HG03460 (cell line): Measurements from ENCODE around the gene PHACTR4.
"Not testable (repeated sequence)": the region's sequence is repeated elsewhere in the genome, so short reads cannot be mapped to it uniquely, and the experiment has no call there.

Experiments used
- ATAC-seq: cut with Tn5 transposase; IDR thresholded peaks from one replicate; pipeline ENCODE4 v1.9.1; 2021; ENCODE audit not compliant: unreplicated experiment

The PHACTR4 gene

DNA sequence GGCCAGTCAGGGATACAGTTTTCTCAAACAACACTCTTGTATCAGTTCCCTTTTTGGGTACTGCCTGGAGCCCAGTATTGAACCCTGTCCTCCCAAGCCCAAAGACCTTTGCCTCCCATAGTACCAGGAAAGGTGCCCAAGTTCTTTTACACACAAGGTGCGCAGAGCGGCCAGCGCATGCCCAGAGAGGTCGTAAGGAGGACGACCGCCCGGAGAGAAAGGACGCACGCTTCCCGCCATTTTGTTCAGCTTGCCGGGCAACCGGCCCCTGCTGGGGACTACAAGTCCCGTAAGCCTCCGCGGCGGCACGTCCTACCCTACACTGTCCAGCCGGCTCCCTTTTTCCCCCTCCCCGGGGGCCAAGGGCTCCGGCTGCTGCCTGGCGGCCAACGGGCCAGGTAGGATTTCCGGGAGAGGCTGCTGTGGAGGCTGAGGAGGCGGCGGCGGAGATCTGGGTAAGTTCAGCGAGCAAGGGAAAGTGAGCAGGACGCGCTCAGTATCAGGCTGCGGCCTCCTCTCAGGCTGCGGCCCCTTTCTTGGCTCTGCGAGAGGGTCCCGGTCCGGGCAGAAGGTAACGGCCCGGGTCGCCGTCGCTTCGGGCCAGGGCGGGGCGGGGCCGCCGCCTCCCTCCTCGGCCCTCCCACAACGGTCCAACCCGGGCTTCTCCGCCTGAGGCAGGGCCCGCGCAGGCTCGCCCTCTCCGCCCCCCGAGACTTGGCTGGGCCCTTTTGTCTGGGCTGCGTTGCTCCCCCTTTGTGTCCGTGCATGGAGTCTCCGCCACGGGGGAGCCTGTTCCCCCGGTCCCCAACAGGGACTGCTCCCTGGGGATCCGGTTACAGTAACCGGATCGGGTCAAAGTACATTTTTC lies at the start of gene PHACTR4:
PHACTR4 (plus strand) TSS at position 370 of the 868 bp plus-strand sequence. CDS start 37,708 bp downstream, outside the sequence.
- ATAC-seq = peak; percentile 88

DNA sequence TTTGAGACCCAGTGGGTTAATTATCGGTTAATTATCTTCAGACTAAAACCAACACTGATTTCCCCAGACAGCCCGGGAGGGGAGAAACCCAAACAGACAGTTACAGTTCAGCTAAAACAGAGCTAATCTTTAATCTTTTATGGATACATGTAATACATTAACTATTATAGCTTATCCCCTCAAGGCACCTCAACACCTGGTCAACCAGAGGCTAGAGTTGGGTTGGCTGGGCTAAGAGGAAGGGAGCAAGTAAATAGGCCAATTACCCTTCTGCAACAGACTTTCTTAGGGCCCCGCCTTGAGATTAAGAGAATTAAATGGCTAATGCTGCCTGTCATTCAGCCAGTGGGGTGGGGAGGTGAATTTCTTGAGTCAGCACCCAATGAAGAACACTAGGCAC lies 47.3 kb upstream of the PHACTR4 start:
- ATAC-seq = peak; percentile 77

DNA sequence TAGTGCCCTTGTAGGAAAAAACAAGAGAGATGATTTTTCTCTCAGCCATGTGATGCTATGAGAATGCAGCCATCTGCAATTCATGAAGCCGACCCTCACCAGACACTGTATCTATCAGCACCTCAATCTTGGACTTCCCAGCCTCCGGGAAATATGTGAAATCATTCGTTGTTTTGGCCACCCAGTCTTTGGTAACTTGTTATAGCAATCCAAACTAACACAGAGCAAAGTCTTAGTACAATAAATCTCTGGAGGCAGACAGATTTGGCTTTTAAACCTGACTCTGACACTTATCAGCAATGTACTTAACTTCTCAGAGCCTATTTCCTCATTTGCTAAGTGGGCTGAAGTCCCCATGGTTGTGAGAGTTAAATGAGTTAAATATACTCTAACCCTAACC lies 45.8 kb upstream of the PHACTR4 start:
- no peak for ATAC-seq

DNA sequence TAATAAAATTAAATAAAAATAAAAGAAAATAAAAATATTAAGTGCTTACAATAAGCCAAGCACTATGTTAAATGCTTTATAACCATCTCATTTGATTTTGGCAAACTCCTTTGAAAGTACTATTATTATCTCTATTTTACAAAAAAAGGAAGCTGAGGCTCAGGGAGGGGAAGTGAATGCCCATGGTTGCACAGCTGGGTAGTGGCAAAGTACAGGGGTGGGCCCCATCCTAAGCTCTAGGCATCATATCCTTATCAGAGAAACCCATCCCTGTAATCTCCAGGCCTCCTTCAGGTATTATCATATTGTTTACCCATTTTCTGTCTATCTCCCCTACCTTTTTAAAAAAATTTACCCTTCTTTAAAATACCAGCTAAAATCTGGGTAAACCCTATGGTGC lies 43.0 kb upstream of the PHACTR4 start:
- ATAC-seq = no peak

DNA sequence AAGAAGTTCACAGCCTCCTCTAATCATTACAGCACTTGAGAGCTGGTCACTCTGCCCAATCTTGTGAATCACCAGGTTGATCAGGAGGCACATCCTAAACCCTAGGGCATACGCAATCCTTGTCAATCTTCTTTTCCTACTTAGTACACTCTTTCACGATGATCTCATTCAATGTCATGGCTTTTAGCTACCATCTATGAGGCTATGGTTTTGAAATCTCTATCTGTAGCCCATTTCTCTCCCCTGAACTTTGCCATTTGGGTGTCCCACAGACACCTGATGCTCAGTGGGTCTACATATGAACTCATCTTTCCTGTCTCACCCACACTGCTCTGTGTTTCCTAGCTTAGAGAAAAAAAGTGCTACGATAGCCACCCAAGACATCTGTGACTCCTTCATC lies 42.6 kb upstream of the PHACTR4 start:
- no peak for ATAC-seq

DNA sequence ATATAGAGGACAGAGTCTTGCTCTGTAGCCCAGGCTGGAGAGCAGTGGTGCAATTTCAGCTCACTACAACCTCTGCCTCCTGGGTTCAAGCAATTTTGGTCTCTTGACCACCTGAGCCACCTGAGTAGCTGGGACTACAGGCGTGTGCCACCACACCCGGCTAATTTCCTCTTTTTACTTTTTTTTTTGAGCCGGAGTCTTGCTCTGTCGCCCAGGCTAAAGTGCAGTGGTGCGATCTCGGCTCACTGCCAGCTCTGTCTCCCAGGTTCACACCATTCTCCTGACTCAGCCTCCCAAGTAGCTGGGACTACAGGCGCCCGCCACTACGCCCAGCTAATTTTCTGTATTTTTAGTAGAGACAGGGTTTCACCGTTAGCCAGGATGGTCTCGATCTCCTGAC lies 42.1 kb upstream of the PHACTR4 start:
- not testable (repeated sequence) for ATAC-seq

DNA sequence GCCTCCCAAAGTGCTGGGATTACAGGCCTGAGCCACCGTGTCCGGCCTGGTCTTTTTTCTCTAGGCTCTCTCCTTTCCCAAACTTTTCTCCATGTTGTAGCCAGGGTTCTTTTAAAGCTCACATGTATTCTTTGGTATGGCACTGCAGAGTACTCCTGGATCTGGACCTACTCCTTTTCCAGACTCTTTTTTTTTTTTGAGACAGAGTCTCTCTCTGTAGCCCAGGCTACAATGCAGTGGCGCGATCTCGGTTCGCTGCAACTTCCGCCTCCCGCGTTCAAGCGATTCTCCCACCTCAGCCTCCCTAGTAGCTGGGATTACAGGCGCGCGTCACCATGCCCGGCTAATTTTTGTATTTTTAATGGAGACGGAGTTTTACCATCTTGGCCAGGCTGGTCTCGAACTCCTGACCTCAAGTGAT lies 41.3 kb upstream of the PHACTR4 start:
- ATAC-seq = no peak

DNA sequence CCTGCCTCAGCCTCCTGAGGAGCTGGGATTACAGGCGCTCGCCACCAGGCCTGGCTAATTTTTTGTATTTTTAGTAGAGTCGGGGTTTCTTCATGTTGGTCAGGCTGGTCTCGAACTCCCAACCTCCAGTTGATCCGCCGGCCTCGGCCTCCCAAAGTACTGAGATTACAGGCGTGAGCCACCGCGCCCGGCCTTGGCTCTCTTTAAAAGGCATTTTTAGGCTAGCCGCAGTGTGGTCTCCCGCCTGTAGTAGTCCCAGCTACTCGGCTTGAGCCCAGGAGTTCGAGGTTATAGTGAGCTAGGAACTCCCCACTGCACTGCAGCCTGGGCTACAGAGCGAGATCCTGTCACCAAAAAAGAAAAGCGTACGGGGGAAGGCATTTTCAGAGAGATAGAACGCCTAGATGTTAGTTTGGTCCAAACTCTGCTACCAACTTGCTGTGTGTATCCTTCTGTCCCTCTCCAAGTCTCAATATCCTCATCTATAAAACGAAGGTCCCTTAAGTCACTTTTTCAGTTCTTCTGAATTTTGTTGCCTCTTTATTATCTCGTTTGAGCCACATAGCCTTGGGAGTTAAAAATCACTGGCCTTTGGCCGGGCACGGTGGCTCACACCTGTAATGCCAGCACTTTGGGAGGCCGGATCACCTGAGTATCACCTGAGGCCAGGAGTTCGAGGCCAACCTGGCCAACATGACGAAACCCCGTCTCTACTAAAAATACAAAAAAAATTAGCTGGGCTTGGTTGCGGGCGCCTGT lies 40.0 kb upstream of the PHACTR4 start:
- ATAC-seq = no peak

DNA sequence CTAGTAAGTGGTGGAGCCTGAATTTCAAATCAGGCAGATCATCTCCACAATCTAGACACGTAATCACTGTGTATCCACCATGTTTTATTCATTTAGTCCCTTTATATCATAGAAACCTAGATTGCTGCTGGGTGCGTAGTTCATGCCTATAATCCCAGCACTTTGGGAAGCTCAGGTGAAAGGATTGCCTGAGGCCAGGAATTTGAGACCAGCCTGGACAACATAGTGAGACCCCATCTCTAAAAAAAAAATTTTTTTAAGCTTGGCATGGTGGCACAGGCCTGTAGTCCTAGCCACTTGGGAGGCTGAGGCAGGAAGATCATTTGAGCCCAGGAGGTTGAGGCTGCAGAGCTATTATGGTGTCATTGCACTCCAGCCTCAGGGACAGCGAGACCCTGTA lies 30.6 kb upstream of the PHACTR4 start:
- ATAC-seq = no peak

DNA sequence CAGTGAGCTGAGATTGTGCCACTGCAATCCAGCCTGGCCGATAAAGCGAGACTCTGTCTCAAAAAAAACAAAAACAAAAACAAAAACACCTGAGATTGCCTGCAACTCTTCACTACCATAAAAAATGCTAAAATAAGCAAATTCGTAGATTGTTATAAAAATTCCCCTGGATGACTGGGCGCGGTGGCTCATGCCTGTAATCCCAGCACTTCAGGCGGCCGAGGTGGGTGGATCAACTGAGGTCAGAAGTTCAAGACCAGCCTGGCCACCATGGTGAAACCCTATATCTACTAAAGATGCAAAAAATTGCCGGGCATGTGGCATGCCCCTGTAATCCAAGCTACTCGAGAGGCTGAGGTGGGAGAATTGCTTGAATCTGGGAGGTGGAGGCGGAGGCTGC lies 30.0 kb upstream of the PHACTR4 start:
- no peak for ATAC-seq

DNA sequence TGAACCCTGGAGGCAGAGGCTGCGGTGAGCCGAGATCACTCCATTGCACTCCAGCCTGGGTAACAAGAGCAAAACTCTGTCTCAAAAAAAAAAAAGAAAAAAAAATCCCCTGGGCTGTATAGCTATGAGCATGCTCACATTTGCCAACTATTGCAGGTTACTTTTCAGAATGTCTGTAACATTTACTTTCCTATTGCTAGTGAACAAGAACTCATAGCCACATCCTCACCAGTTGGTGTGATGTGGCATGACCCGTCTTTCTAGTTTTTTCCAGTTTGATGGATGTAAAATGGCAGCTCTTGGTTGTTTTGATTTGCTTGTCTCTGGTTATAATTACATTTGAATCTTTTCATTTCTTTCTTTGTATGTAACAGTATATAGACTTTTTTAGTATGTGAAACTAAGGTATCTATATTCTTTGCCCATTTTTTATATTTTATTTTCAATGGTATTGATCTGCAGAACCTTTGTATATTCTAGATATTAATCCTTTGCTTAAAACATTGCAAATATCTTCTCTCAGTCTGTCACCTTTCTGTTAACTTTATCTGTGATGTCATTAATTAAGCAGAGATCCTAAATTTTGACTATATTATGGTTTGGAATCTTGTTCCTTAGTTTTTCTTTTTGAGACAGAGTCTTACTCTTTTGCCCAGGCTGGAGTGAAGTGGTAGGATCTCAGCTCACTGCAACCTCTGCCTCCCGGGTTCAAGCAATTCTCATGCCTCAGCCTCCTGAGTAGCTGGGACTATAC lies 29.1 kb upstream of the PHACTR4 start:
- ATAC-seq = no peak

DNA sequence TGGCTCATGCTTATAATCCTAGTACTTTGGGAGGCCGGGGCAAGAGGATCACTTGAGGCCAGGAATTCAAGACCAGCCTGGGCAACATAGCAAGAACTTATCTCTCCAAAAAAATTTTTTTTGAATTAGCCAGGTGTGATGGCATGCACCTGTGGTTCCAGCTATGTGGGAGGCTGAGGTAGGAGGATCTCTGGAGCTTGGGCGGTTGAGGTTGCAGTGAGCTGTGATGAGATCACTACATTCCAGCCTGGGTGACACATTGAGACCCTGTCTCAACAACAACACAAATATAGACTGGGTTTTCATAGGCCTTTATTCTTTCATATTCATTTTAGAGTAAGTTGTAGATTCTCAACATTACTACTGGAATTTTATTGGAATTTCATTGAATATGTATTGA lies 27.9 kb upstream of the PHACTR4 start:
- no peak for ATAC-seq

DNA sequence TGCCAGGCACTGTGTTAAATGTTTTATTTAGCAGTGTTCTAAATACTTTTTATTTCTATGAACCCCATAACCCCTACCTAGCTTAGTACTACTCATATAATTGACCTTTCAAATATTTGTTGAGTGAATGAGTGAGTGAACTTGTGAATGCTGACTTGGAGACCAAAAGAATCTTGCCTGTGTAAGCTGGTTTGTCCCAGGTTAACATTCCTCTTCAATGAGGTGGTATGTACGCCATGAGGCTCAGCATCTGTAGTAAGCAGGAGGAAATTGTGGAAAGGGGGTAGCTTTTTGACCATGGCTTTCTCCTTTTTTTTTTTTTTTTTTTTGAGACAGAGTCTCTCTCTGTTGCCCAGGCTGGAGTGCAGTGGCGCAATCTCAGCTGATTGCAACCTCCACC lies 26.1 kb upstream of the PHACTR4 start:
- no peak for ATAC-seq

DNA sequence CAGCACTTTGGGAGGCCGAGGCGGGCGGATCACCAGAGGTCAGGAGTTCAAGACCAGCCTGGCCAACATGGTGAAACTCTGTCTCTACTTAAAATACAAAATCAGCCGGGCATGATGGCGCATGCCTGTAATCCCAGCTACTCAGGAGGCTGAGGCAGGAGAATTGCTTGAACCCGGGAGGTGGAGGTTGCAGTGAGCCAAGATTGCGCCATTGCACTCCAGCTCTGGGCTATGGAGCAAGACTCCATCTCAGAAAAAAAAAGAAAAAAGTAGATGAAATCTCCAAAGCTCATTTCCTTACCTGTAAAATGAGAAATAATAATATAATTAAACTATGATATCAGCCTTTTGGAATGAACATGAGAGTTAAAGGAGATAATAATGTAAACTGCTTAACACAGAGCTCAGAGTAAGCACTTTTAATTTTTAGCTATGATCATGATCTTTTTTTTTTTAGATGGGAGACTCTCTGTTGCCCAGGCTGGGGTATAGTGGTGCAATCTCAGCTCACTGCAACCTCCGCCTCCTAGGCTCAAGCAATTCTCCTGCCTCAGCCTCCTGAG lies 16.2 kb upstream of the PHACTR4 start:
- ATAC-seq = not testable (repeated sequence)

DNA sequence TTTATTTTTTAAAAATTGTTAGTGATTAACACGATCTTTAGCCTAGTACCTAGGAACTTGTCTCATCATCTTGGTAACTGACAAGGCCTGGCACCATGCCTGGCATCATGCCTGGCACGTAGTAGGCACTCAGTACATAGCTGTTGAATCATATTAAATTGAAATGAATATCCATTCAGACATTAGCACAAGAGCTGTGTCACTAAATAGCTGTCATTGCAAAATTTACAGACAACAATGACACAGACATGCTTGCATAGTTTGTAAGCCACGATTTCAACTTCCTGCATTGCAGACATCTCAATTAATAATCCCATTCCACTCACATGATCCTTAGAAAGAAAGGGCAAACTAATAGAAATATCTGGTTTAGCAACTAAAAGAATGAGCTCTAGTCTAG lies 15.4 kb upstream of the PHACTR4 start:
- ATAC-seq = no peak

DNA sequence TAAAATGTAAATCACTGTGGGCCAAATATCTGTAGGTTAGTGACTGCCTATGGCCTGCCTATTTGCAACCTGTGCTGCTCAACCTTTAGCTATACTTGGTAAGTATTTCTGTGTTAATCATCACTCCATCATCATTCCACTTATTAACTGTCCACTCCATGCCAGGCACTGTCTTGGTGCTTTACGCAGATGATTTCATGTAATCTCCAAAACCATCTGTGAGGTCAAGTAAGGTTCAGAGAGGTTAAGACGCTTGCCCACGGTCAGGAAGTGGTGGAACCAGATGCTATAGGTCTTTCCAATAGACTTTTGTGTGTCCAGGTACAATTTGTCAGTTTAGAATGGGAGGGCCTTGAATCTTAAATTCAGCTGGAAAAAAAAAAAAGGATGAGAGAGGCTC lies 10.8 kb upstream of the PHACTR4 start:
- ATAC-seq = no peak

DNA sequence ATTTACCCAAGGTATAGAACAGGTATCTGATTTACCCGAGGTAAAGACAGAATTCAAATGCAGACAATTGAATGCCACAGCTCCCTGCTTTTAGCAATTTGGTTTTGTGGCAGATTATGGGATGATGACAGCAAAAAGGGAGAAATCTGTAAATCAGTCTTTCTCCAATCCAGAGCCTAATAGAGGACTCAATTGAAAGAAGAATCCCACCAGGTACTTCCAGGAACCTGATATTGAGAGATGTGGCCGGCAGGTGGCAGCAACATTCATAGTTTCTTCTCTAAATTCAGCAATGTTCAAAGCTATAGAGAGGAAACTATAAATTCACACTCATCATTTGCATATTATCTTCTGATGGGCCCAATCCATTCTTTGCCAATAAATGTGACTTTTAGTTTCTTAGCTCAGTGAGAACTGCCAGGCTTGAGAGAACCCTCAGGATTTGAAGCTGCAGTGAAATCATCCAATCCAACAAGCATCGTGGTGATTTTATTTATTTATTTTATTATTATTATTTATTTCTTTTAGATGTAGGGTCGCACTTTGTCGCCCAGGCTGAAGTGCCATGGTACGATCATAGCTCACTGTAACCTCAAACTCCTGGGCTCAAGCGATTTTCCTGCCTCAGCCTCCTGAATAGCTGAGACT lies 9.8 kb upstream of the PHACTR4 start:
- ATAC-seq = no peak

DNA sequence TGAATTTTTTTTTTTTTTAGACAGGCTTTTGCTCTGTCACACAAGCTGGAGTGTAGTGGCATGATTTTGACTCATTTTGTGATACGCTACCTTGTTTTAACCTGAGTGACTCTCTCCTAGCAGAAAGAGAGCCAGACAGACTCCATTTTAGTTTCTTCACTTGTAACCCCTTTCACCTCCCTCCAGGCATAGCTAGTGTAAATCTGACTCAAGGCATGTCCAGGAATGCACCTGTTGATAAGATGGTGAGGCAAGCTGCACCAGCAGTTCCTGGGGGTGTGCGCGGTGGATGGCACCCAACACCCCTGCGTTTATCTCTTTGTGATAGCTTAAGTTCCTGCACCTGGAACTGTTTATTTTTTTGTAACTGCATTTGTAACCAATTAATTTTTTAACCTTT lies 4.7 kb upstream of the PHACTR4 start:
- no peak for ATAC-seq

DNA sequence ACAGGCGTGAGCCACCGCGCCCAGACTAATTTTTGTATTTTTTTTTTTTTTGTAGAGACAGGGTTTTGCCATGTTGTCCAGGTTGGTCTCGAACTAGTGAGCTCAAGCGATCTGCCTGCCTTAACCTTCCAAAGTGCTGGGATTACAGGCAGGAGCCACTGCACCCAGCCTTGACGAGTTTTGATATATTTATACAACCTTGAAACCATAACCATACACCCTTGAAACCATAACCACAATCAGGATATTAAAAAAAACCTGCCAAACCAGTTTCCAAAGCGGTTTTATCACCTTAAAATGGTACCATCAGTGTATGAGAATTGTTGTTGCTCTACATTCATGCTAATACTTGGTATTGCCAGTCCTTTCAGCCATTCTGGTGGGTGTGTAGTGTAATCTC lies 3.7 kb upstream of the PHACTR4 start:
- ATAC-seq = no peak

DNA sequence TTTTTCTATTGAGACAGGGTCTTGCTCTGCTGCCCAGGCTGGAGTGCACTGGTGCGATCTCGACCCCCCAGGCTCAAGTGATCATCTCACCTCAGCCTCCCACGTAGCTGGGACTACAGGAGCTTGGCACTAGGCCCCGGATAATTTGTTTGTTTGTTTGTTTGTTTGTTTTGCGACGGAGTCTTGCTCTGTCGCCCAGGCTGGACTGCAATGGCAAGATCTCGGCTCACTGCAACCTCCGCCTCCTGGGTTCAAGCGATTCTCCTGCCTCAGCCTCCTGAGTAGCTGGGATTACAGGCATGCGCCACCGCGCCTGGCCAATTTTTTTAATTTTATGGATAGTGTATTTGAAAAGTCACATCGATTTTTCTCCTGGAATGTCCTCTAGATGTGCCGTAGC lies 932 bp upstream of the PHACTR4 start:
- not testable (repeated sequence) for ATAC-seq
